Activated CD8-positive, alpha-beta T cell treated with anti-CD3 and anti-CD28 coated beads for 36 hours (primary cell): Measurements from ENCODE around the gene C11orf21. TPM values are rescaled to one million over a fixed set of nuclear protein-coding genes. Genes with fewer than 3 reads are reported as not detected.

Experiments used
- ATAC-seq: fragments of 200-7000 bp; cut with Tn5 transposase; one replicate; pipeline ENCODE4 v1.10.0; 2021; ENCODE audit warnings: mild to moderate bottlenecking, moderate library complexity
- CTCF ChIA-PET: fragments of 350-600 bp; sonication (Branson Sonifier 250); formaldehyde crosslinking; loops from one replicate; lab custom pipeline; 2021; ENCODE audit warnings: antibody characterized with exemption; lab: Charles Lee
- POLR2A ChIA-PET: fragments of 350-600 bp; sonication (Branson Sonifier 250); formaldehyde crosslinking; loops from one replicate; lab custom pipeline; 2021; ENCODE audit warnings: antibody characterized with exemption; lab: Charles Lee
- DNase-seq: peaks from one replicate; pipeline ENCODE4 v3.0.0-alpha.2; 2020
- H3K27ac Mint-ChIP-seq: one replicate; pipeline ENCODE4 v1.8.0; 2021; ENCODE audit warnings: mild to moderate bottlenecking, mixed read lengths
- H3K27me3 Mint-ChIP-seq: one replicate; pipeline ENCODE4 v1.8.0; 2021; ENCODE audit warnings: mixed read lengths
- H3K36me3 Mint-ChIP-seq: one replicate; pipeline ENCODE4 v1.8.0; 2021; ENCODE audit warnings: low read depth, mixed read lengths
- H3K4me1 Mint-ChIP-seq: one replicate; pipeline ENCODE4 v1.8.0; 2021; ENCODE audit warnings: low read depth, mixed read lengths
- H3K4me3 Mint-ChIP-seq: one replicate; pipeline ENCODE4 v1.8.0; 2021; ENCODE audit warnings: mild to moderate bottlenecking, moderate library complexity, mixed read lengths
- H3K9me3 Mint-ChIP-seq: one replicate; pipeline ENCODE4 v1.8.0; 2021; ENCODE audit warnings: mixed read lengths
- intact Hi-C: fragments of 100-400 bp; cut with micrococcal nuclease; formaldehyde crosslinking; loops from one replicate; pipeline ENCODE4 v1.10.0; 2022
- total RNA-seq, 2 experiments: library from RNA; stranded (reverse); gene quantifications; one replicate each; pipeline ENCODE4 v1.2.3, GENCODE V29; 2021
- TF ChIP-seq, protein P1 (sequence below): fragments of 200-600 bp; IDR thresholded peaks from one replicate; pipeline ENCODE4 v1.8.0; 2022; ENCODE audit warnings: antibody characterized with exemption, mild to moderate bottlenecking

Gene C11orf21
- total RNA-seq, 2 experiments from 2014 or later = 2.1 to 2.2 TPM

DNA sequence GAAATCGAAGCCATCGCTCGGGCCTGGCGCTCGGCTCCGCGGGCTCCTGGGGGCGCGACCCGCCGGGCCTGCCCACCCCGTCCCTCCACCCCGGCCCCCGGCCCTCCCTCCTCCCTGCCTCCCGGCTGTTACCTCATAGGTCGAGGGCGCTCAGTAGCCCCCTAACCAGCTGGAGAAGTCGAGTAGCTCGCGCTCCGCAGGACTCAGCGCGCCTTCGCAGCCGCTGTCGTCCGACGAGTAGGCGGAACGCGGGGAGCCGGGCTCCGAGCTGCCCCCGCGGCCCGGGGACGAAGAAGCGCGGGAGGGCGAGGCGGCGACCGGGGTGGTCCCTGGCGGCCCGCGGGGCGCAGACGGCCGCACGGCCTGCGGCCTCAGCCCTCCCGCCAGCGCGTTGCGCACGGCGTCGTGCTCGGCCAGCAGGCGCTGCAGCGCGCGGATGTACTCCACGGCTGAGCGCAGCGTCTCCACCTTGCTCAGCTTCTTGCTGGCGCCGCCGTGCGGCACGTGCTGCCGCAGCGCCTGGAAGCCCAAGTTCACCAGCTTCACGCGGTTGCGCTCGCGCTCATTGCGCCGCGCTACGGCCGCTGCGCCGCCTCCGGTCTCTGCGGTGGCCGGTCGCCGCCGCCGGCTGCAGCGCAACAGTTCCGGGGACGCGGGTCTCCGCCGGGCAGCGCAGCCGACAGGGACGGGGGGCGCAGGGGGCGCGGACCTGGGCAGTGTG, 32.0 kb downstream of the C11orf21 start:
- CTCF ChIA-PET = interaction anchor here (1.0 to 1.3 kb wide), 3 partner anchors 33 to 263 kb away, joined by 3 read pairs; no protein-coding TSS in a partner anchor
- peak; percentile 48 for DNase-seq
- peak; percentile 10 for ATAC-seq
- peak overlapping the region; percentile 61 for H3K4me3 Mint-ChIP-seq
- intact Hi-C loops = no loop called here
- POLR2A ChIA-PET = interaction anchor here (1.3 kb wide), 1 partner anchor 32 kb away, joined by 3 read pairs; the partner anchor contains the start of genes C11orf21 and TSPAN32
- H3K36me3 Mint-ChIP-seq = no peaks in the 10 kb centered on the region
- H3K4me1 Mint-ChIP-seq = peaks cover 30% of the 10 kb centered on the region
- TF ChIP-seq, protein P1, sequence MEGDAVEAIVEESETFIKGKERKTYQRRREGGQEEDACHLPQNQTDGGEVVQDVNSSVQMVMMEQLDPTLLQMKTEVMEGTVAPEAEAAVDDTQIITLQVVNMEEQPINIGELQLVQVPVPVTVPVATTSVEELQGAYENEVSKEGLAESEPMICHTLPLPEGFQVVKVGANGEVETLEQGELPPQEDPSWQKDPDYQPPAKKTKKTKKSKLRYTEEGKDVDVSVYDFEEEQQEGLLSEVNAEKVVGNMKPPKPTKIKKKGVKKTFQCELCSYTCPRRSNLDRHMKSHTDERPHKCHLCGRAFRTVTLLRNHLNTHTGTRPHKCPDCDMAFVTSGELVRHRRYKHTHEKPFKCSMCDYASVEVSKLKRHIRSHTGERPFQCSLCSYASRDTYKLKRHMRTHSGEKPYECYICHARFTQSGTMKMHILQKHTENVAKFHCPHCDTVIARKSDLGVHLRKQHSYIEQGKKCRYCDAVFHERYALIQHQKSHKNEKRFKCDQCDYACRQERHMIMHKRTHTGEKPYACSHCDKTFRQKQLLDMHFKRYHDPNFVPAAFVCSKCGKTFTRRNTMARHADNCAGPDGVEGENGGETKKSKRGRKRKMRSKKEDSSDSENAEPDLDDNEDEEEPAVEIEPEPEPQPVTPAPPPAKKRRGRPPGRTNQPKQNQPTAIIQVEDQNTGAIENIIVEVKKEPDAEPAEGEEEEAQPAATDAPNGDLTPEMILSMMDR = no peak
- no peak overlapping the region for H3K27ac Mint-ChIP-seq
- H3K9me3 Mint-ChIP-seq = no peaks in the 10 kb centered on the region
- peaks cover 18% of the 10 kb centered on the region for H3K27me3 Mint-ChIP-seq

GRCh38 chr11:2268729-2269600, 32.8 kb downstream of the C11orf21 start:
- peak; percentile 87 for DNase-seq
- peak overlapping the region; percentile 61 for H3K4me3 Mint-ChIP-seq
- ATAC-seq = peak; percentile 67
- intact Hi-C loops = no loop called here
- ChIA-PET POLR2A (interaction anchor here (1.3 kb wide), 1 partner anchor 33 kb away, joined by 3 read pairs; the partner anchor contains the start of genes C11orf21 and TSPAN32), CTCF (interaction anchor here (1.0 to 1.8 kb wide), 4 partner anchors 34 to 264 kb away, joined by 3 to 5 read pairs (median 3); no protein-coding TSS in a partner anchor)
- TF ChIP-seq, protein P1 = no peak
- peaks cover 18% of the 10 kb centered on the region for H3K27me3 Mint-ChIP-seq
- H3K9me3 Mint-ChIP-seq = no peaks in the 10 kb centered on the region
- H3K4me1 Mint-ChIP-seq = peaks cover 30% of the 10 kb centered on the region
- no peaks in the 10 kb centered on the region for H3K36me3 Mint-ChIP-seq
- H3K27ac Mint-ChIP-seq = no peak overlapping the region

DNA sequence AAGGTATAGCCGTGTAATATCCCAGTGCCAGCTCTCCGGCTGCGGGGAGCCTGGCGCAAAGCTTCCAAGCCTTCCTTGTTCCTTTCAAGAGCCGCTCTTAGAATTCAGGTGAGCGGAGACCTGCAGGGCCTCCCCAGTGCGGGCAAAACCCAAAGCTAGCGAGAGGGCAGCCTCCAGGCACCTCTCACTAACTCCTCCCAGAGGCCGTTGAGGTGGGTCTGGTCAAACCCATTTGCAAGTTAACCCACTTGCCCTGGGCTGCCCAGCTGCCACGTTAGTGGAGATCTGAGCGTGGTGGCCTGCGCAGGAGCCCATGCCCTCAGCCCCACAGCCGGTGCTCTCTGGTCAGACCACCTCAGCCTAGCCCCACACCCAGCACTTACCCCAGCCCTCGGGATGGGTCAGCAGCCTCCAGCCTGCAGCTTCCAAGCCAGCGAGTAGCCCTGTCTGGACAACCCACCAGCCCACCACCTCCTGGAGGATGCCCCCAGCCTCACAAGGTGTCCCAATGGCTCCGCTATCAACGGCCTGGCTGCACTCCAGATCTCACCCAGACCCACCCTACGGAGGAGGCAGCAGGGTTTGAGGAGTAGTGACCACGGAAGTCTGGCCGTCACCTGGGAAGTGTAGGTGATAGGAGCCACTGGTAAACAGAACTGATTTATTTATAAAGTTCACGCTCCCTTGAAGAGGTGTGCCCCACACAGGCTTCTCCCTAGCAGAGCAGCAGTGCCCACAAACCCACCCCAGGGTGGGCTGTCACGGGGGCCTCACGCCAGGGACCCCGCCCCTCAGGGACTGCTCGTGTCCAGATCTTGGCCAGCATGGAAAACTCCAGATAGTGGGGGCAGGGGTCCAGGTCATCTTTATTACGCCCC, 33.6 kb downstream of the C11orf21 start:
- DNase-seq = no peak
- no peak for ATAC-seq
- intact Hi-C loops = no loop called here
- TF ChIP-seq, protein P1 = no peak
- Mint-ChIP-seq H3K9me3 (no peaks in the 10 kb centered on the region), H3K36me3 (no peaks in the 10 kb centered on the region), H3K4me1 (peaks cover 30% of the 10 kb centered on the region), H3K27ac (no peak overlapping the region), H3K27me3 (peaks cover 18% of the 10 kb centered on the region), H3K4me3 (peak overlapping the region; percentile 32)
- ChIA-PET CTCF (interaction anchor here (1.8 kb wide), 1 partner anchor 37 kb away, joined by 5 read pairs; no protein-coding TSS in a partner anchor), POLR2A (no interaction called here)

- TF ChIP-seq, protein P1 = no peak
- Mint-ChIP-seq H3K9me3 (no peaks in the 10 kb centered on the region), H3K27ac (no peak overlapping the region), H3K4me3 (no peak overlapping the region), H3K4me1 (peaks cover 30% of the 10 kb centered on the region), H3K27me3 (peaks cover 13% of the 10 kb centered on the region), H3K36me3 (no peaks in the 10 kb centered on the region)
- intact Hi-C loops = no loop called here
- CTCF ChIA-PET = interaction anchor here (1.8 kb wide), 1 partner anchor 37 kb away, joined by 5 read pairs; no protein-coding TSS in a partner anchor
- DNase-seq (no peak), ATAC-seq (no peak)
- POLR2A ChIA-PET = no interaction called here
Measured at GRCh38 chr11:2267306-2267850, 34.3 kb downstream of the C11orf21 start.
